HG02840 (cell line): Measurements from ENCODE around the gene CAMKMT.
"Not testable (repeated sequence)": the region's sequence is repeated elsewhere in the genome, so short reads cannot be mapped to it uniquely, and the experiment has no call there.

Experiments used
- ATAC-seq: cut with Tn5 transposase; IDR thresholded peaks from one replicate; pipeline ENCODE4 v1.9.1; 2021; ENCODE audit warnings: mild to moderate bottlenecking, moderate library complexity, moderate number of reproducible peaks; ENCODE audit not compliant: unreplicated experiment, low FRiP score

CAMKMT gene

GRCh38 chr2:44579115-44579836 is 217.5 kb downstream of the CAMKMT start:
- ATAC-seq: no peak

DNA sequence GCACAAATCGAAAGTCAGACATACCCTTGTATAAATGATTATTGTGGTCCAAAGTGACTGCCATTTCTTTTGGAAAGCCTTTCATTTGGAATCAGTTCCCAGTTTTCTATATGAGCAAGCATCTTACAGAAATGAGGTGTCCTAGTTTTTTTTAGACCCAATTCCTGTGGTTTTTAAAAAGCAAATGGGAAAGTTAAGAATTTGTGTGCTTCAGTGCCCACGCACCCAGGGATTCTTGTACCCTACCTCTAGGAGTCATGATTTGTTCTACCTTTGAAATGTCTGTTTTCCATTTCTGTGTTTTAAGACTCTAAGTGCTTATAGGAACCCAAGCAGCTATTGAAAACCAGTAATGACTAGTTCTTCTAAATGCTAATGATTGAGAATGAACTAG is 218.1 kb downstream of the CAMKMT start:
- no peak for ATAC-seq

DNA sequence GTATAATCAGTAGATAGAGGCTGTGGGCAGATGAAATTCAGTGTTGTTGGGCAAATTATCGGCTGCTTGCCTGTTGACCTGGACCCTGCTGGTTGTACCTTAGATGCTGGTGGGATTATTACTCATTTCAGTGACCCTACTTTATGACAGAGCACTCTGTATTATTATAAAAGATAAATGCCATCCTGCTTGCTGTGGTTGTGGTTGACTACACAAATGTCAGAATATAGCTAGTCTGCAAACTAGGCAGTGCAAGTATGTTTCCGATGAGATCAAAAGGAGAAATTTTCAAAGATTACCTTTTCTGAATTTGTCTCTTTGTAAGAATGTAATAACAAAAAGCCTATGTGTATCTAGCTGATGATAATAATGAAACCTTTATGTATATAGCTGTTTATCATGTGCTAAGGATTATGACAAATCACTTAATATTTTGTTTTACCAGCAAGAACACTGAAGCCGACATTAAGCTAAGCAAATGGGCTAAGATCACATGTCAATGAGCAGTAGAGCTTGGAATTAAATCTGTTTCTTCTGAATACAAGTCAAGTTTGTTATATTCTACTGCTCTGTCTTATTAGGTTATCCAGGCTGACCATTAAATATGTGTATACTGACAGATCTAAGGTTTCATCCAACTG is 219.2 kb downstream of the CAMKMT start:
- ATAC-seq: no peak

- no peak for ATAC-seq
Observed at GRCh38 chr2:44582363-44583008, 220.7 kb downstream of the CAMKMT start.

DNA sequence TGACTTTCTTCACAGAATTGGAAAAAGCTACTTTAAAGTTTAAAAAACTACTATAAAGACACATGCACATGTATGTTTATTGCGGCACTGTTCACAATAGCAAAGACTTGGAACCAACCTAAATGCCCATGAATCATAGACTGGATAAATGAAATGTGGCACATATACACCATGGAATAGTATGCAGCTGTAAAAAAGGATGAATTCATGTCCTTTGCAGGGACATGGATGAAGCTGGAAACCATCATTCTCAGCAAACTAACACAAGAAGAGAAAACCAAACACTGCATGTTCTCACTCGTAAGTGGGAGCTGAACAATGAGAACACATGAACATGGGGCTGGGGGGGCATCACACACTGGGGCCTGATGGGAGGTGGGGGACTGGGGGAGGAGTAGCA is 233.9 kb downstream of the CAMKMT start:
- ATAC-seq: not testable (repeated sequence)

- ATAC-seq: no peak
Observed at GRCh38 chr2:44596537-44597320, 235.0 kb downstream of the CAMKMT start.

GRCh38 chr2:44598330-44599119 is 236.8 kb downstream of the CAMKMT start:
- ATAC-seq: no peak

GRCh38 chr2:44599130-44599529 is 237.4 kb downstream of the CAMKMT start:
- no peak for ATAC-seq

DNA sequence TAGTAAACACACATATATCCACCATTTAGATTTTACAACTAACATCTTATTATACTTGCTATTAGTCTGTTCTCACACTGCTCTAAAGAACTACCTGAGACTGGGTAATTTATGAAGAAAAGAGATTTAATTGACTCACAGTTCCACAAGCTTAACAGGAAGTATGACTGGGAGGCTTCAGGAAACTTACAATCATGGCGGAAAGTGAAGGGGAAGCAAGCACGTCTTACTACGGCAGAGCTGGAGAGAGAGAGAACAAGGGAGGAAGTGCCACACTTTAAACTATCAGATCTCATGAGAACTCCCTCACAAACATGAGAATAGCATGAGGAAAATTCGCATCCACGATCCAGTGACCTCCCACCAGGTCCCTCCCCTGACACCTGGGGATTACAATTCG is 240.7 kb downstream of the CAMKMT start:
- no peak for ATAC-seq

- no peak for ATAC-seq
Observed at GRCh38 chr2:44605511-44605910, 243.8 kb downstream of the CAMKMT start.

DNA sequence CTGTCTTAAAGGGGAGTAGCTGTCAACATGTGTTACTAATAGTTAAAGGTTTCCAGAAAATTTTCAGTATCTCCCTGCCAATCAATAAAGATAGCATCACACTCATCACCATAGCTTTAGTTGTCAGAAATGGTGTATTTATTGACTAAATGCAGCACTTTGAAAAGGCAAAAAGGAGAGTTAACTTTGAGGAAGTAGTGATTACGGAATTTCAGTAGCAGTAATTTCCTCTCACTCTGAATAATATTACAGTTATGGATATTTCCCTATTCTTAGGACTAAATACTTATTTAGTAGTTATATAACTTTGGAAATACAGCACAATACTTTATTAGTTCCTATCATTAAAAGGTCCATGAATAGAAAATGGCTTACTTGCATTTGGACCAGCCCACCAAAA is 250.5 kb downstream of the CAMKMT start:
- no peak for ATAC-seq

GRCh38 chr2:44614940-44615339 is 253.2 kb downstream of the CAMKMT start:
- ATAC-seq: no peak

DNA sequence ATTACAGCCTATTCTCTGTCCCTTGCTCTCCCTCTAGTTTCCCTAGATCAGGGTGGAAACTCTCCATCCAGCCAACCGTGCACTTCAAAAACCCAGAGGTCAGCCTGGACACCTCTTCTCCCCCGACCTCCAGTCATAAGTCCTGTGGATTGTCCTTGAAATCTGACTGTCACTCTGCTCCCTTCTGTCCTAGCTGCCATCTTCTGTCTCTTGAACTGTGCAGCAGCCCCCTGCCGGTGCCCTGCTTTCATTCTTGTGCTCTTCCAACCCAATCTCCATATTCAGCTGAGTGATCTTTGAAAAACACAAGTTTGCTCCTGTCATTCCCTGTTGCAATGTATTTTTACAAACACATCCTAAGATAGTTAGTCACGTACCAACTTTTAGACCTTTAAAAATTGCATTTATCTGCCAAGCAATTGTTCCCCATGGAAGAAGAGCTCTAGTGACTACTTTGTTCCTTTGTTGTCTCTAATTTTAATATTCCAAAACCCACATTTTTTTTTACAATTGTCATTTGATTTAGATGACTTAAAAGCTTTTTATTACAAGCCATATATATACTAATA is 254.3 kb downstream of the CAMKMT start:
- ATAC-seq: no peak

GRCh38 chr2:44616667-44617155 is 255.0 kb downstream of the CAMKMT start:
- peak; percentile 57 for ATAC-seq

DNA sequence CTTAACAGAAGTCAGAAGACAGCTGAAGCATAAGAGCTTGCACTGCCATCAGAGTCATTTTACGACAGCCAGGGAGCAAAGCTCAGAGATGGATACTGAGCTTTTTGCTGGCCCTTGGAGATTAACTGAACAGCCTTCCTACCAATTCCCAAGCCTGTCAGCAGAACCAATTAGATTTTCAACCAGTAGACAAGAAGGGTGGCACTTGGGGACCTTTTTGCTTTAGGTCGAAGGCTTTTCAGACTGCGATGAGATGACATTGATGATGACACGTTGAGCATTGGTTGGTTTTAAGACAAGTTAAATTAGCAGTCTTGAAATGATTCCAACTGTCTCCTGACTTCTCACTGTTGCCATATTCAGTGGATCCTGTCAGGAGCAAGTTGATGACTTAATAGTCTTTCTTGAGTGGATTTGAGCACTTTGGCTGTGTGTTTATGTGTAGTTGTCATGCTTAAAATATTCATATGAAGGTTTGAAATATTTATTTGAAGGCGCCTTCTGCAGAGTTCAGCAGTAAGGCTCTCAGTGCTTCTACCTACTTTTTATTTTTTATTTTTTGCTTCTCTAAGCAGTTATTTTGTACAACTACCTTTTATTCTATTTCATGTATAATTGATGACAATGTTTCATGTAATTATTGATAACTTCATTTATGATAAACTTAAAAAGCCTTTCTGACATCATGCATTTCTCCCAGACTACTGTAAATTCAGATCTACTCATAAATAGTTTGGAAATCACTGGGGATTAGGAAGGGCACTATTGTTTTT is 256.7 kb downstream of the CAMKMT start:
- ATAC-seq: no peak

- no peak for ATAC-seq
Observed at GRCh38 chr2:44620189-44620990, 258.6 kb downstream of the CAMKMT start.

GRCh38 chr2:44623622-44624351 is 262.0 kb downstream of the CAMKMT start:
- no peak for ATAC-seq
